Measurements from ENCODE around the gene DAPK2. TPM values are rescaled to one million over a fixed set of nuclear protein-coding genes. Genes with fewer than 3 reads are reported as not detected.

DAPK2 gene
- total RNA-seq, 1 donor from 2014 or later: 0.52 TPM

GRCh38 chr15:63950911-63951481 lies 95.3 kb downstream of the DAPK2 start:
- DNase-seq (ENCODE audit: low read depth) (peak; percentile 94), FAIRE-seq (peak; percentile 68)
- Mint-ChIP-seq H3K27ac (ENCODE audit: unreplicated experiment) (no peak overlapping the region), H3K27me3 (ENCODE audit: low read depth, unreplicated experiment) (peaks cover 12% of the 10 kb centered on the region), H3K36me3 (ENCODE audit: low read depth, unreplicated experiment) (no peaks in the 10 kb centered on the region), H3K4me3 (ENCODE audit: unreplicated experiment) (no peak overlapping the region), H3K9me3 (ENCODE audit: unreplicated experiment) (peaks cover 7% of the 10 kb centered on the region), H3K4me1 (ENCODE audit: low read depth, unreplicated experiment) (peaks cover 8% of the 10 kb centered on the region)
- Histone ChIP-seq H3K4me1 (ENCODE audit: insufficient read depth, low read length) (peaks cover 13% of the 10 kb centered on the region), H4K20me1 (ENCODE audit: insufficient read depth, low read length) (no peaks in the 10 kb centered on the region), H3K4me2 (ENCODE audit: low read length) (peak overlapping the region; percentile 51), H3K79me2 (ENCODE audit: insufficient read depth, low read length) (no peaks in the 10 kb centered on the region), H3K9me3 (ENCODE audit: insufficient read depth, low read depth, low read length) (no peaks in the 10 kb centered on the region), H3K4me3 (ENCODE audit: insufficient read depth, low read depth, low read length) (no peak overlapping the region), H2AFZ (ENCODE audit: low read depth, low read length) (no peak overlapping the region), H3K9ac (ENCODE audit: low read length) (no peak overlapping the region), H3K27ac (ENCODE audit: low read depth, low read length) (peak overlapping the region; percentile 22), H3K27me3 (ENCODE audit: insufficient read depth, low read length) (no peaks in the 10 kb centered on the region), H3K36me3 (ENCODE audit: insufficient read depth, low read length) (no peaks in the 10 kb centered on the region)
- no peak for TF ChIP-seq EZH2 (IDR thresholded peaks at IDR 0.05; ENCODE audit: insufficient read depth, low read length)
- TF ChIP-seq CTCF (IDR thresholded peaks at IDR 0.05; ENCODE audit: insufficient read depth, low read depth, low read length): no peak

- Mint-ChIP-seq H3K4me3 (ENCODE audit: unreplicated experiment) (no peak overlapping the region), H3K36me3 (ENCODE audit: low read depth, unreplicated experiment) (no peaks in the 10 kb centered on the region), H3K4me1 (ENCODE audit: low read depth, unreplicated experiment) (peaks cover 8% of the 10 kb centered on the region), H3K27ac (ENCODE audit: unreplicated experiment) (no peak overlapping the region), H3K27me3 (ENCODE audit: low read depth, unreplicated experiment) (peaks cover 19% of the 10 kb centered on the region), H3K9me3 (ENCODE audit: unreplicated experiment) (peaks cover 5% of the 10 kb centered on the region)
- Histone ChIP-seq H3K79me2 (ENCODE audit: insufficient read depth, low read length) (no peaks in the 10 kb centered on the region), H3K4me2 (ENCODE audit: low read length) (no peak overlapping the region), H3K27me3 (ENCODE audit: insufficient read depth, low read length) (no peaks in the 10 kb centered on the region), H3K4me3 (ENCODE audit: insufficient read depth, low read depth, low read length) (no peak overlapping the region), H4K20me1 (ENCODE audit: insufficient read depth, low read length) (no peaks in the 10 kb centered on the region), H3K36me3 (ENCODE audit: insufficient read depth, low read length) (no peaks in the 10 kb centered on the region), H3K9ac (ENCODE audit: low read length) (no peak overlapping the region), H3K27ac (ENCODE audit: low read depth, low read length) (no peak overlapping the region), H2AFZ (ENCODE audit: low read depth, low read length) (no peak overlapping the region), H3K4me1 (ENCODE audit: insufficient read depth, low read length) (peaks cover 13% of the 10 kb centered on the region), H3K9me3 (ENCODE audit: insufficient read depth, low read depth, low read length) (no peaks in the 10 kb centered on the region)
- TF ChIP-seq CTCF (IDR thresholded peaks at IDR 0.05; ENCODE audit: insufficient read depth, low read depth, low read length) (no peak), EZH2 (IDR thresholded peaks at IDR 0.05; ENCODE audit: insufficient read depth, low read length) (no peak)
- FAIRE-seq (no peak), DNase-seq (ENCODE audit: low read depth) (peak; percentile 39)
Observed at GRCh38 chr15:63948971-63949370, 97.3 kb downstream of the DAPK2 start.

GRCh38 chr15:63948436-63948835 lies 97.8 kb downstream of the DAPK2 start:
- Histone ChIP-seq H3K9ac (ENCODE audit: low read length) (no peak overlapping the region), H3K4me1 (ENCODE audit: insufficient read depth, low read length) (peaks cover 13% of the 10 kb centered on the region), H3K36me3 (ENCODE audit: insufficient read depth, low read length) (no peaks in the 10 kb centered on the region), H3K4me3 (ENCODE audit: insufficient read depth, low read depth, low read length) (no peak overlapping the region), H3K27me3 (ENCODE audit: insufficient read depth, low read length) (no peaks in the 10 kb centered on the region), H4K20me1 (ENCODE audit: insufficient read depth, low read length) (no peaks in the 10 kb centered on the region), H2AFZ (ENCODE audit: low read depth, low read length) (no peak overlapping the region), H3K27ac (ENCODE audit: low read depth, low read length) (no peak overlapping the region), H3K9me3 (ENCODE audit: insufficient read depth, low read depth, low read length) (no peaks in the 10 kb centered on the region), H3K79me2 (ENCODE audit: insufficient read depth, low read length) (no peaks in the 10 kb centered on the region), H3K4me2 (ENCODE audit: low read length) (no peak overlapping the region)
- H3K27me3 Mint-ChIP-seq (ENCODE audit: low read depth, unreplicated experiment): peaks cover 15% of the 10 kb centered on the region
- H3K4me3 Mint-ChIP-seq (ENCODE audit: unreplicated experiment): no peak overlapping the region
- H3K9me3 Mint-ChIP-seq (ENCODE audit: unreplicated experiment): peaks cover 5% of the 10 kb centered on the region
- H3K36me3 Mint-ChIP-seq (ENCODE audit: low read depth, unreplicated experiment): no peaks in the 10 kb centered on the region
- DNase-seq (ENCODE audit: low read depth): no peak
- TF ChIP-seq CTCF (IDR thresholded peaks at IDR 0.05; ENCODE audit: insufficient read depth, low read depth, low read length): no peak
- TF ChIP-seq EZH2 (IDR thresholded peaks at IDR 0.05; ENCODE audit: insufficient read depth, low read length): no peak
- peaks cover 8% of the 10 kb centered on the region for H3K4me1 Mint-ChIP-seq (ENCODE audit: low read depth, unreplicated experiment)
- no peak overlapping the region for H3K27ac Mint-ChIP-seq (ENCODE audit: unreplicated experiment)
- no peak for FAIRE-seq
